ENCODE measurements around the gene DCHS1.

The DCHS1 gene

DNA sequence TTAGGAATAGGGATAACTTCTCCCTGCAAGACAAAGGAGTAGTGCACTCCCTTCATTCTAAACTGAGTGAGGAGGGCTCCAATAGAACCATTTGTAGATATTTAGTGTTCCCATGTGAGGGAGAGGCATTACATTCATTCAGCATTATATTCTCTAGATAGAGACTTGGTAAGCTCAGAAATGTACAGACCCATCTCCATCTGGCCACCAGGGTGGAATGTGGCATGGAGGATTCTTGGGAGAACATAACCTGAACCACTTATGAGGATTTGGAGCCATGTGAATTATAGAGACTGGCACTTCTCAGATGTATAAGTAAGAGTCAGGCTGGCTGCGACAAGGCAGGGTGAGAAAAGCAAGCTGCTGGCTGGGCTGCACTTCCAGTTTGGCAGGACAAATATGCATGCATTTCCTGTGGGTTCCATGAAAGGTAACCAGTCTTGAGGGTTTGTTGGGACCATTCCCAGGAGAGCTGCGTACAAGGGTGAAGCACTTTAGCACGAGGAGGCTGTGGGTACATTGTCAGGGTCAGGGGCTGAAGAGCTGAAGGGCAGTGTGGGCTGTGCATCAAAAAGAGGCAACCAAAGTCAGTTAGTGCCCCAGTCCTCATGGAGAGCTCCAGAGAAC lies 61.4 kb downstream of the DCHS1 start:
- DNase-seq (ENCODE audit: low read depth in 2 of 2): no peak

DNA sequence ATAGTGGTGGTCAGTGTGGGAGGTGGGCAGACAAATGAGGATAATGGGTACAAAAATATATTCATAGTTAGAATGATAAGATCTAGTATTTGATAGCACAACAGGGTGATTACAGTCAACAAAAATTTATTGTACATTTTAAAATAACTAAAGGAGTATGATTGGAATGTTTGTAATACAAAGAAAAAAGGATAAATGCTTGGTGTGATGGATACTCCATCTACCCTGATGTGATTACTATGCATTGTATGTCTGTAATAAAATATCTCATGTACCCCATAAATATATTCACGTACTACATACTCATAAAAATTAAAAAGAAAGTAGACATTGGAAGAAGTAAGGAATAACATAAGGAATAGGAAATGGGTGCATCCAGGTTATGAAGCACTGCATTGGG lies 67.6 kb downstream of the DCHS1 start:
- DNase-seq (ENCODE audit: low read depth in 2 of 2): no peak

DNA sequence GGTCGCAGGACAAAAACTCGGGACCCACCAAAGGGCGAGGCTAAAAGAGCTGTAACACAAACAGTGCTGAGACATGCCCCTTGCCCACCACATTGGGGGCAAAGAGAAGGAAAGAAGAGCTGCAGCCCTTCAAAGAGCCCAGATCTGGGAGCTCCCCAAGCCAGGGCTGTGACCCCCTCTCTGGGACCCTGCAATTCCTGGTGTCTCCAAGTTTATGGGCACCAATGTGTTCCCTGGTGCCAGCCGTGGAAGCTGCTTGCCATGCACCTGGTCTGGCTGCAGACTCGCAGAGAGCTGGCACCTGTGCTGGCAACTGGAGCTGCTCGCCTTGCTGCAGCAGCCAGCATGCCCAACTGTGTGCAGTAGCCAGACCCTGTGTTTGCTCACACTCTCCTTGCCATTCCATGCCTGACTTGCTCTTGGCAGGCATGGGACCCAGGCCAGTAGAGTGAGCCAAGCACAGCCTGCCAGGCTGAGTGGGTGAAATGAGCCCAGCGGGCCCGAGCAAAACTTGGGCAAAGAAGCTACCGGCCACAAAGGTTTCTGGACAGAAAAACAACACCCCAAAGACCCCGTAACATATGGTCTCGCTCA lies 68.2 kb downstream of the DCHS1 start:
- DNase-seq (ENCODE audit: low read depth in 2 of 2): no peak

DNA sequence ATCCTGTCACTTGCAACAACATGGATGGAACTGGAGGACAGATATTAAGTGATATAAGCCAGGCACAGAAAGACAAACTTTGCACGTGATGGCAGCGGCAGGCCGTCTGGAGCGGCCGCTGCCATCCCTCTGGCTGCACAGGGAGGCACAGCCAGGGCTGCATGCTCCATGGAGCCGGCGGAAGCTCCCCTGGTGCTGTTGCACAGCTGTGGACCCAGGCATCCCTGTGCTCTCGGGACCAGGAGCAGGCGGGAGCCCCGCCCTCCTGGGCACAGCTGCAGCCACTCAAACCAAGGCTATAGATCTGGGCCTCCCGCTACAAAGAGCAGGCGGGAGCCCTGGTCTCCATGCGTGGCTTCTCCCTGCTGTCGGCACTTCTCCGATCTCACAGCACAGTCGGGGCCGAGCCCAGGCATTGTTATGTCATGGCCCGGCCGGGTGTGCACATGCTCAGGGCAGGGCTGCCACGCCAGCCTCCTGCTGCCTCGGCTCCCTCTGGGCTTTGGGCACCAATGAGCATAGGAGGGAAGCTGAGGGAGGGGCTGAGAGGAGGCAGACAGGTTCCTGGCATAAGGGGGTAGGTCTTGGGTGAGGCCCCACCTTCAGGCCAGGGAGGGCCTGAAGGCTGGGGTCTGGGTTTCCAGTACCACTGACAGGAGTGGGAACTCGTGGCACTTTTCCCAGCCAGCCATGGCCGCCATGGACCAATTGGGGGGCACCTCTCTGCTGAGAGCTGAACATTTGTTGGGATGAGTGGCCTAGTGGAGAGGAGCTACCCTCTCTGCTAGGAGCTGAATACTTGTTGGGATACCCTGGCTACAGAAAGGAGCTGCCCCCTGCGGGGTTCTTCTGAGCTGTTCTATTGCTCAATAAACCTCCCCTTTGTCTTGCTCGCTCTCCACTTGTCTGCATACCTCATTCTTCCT lies 68.9 kb downstream of the DCHS1 start:
- DNase-seq (ENCODE audit: low read depth in 2 of 2): no peak

DNA sequence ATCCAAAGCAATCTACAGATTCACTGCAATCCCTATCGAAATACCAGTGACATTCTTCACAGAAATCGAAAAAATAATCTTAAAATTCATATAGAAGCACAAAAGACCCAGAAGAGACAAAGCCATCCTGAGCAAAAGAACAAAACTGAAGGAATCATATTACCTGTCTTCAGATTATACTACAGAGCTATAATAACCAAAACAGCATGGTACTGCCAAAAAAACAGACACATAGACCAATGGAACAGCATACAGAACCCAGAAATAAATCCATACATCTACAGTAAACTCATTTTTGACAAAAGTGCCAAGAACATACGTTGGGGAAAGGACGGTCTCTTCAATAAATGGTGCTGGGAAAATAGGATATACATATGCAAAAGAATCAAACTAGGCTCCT lies 71.1 kb downstream of the DCHS1 start:
- no peak for DNase-seq (ENCODE audit: low read depth in 2 of 2)

DNA sequence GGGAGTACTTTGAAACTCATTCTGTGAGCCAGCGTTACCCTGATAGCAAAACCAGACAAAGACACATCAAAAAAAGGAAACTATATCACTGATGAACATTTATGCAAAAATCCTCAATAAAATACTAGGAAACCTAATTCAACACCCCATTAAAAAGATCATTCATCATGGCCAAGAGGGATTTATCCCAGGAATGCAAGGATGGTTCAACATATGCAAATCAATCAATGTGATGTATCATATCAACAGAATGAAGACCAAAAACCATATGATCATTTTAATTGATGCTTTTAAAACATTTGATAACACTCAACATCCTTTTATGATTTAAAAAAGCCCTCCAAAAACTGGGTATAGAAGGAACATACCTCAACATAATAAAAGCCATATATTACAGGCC lies 72.0 kb downstream of the DCHS1 start:
- DNase-seq (ENCODE audit: low read depth in 2 of 2): no peak

DNA sequence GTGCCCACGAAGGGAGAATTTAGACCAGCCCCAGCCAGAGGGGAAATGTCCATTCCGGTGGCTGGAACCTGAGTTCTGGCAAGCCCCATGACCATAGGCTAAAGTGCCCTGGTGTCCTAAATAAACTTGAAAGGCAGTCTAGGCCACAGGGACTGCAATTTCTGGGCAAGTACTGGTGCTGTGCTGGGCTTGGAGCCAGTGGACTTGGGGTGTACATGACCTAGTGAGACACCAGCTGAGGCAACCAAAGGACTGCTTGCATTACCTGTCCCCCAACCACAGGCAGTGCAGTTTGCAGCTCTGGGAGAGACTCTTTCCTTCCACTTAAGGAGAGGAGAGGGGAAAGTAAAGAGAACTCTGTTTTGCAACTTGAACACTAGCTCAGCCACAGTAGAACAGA lies 75.9 kb downstream of the DCHS1 start:
- no peak for DNase-seq (ENCODE audit: low read depth in 2 of 2)

DNA sequence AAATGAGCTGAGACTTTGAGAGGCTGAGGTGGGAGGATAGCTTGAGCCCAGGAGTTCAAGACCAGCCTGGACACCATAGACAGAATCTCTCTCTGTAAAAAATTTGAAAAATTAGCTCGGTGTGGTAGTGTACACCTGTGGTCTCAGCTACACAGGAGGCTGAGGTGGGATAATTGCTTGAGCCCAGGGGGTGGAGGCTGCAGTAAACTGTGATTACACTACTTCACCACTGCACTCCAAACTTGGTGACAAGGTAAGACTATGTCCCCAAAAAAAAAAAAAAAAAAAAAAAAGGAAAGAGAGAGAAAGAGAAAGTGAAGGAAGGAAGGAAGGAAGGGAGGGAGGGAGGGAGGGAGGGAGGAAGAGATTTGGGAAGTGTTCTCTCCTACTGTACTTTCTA lies 77.5 kb downstream of the DCHS1 start:
- DNase-seq (ENCODE audit: low read depth in 2 of 2): no peak

DNA sequence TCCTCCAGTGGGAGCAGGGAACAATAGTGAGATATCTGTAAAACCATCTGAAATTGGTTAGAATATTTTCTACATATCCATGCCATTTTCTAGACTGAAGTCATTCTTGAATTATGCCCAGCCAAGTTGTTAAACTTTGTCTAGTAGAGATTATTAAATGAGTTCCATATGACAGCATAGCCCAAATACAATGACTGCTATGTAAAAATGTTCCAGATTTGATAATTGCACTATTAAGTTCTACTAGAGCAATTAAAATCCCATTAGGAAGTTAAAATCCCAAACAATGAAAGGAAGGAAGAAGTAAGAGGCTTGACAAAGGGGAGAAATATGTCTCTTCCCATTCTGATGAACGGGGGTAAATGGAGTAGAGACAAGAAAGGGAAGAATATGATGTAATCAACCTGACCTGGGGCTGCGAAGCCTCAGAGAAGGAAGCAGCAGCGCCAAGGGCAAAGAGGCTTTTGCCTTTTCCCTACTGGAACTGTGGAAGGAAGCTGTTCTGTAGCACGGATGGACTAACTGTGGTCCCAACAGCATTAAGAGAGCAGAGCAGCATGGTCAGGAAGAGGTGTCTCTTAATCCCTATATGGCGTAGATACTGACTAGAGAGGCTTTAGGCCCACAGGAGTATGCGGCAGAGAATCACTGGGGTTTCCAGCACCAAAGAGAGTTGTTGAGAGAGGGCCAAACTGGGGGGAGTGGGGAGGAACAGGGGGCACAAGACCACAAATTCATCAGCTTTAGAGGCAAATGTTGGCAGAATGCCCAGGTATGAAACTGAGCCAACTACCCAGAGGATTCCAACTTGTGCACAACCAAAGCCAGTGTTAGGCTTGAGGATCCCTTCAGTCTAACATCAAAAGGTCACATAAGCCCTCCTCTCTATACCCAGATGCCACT lies 78.9 kb downstream of the DCHS1 start:
- DNase-seq (ENCODE audit: low read depth in 2 of 2): no peak

DNA sequence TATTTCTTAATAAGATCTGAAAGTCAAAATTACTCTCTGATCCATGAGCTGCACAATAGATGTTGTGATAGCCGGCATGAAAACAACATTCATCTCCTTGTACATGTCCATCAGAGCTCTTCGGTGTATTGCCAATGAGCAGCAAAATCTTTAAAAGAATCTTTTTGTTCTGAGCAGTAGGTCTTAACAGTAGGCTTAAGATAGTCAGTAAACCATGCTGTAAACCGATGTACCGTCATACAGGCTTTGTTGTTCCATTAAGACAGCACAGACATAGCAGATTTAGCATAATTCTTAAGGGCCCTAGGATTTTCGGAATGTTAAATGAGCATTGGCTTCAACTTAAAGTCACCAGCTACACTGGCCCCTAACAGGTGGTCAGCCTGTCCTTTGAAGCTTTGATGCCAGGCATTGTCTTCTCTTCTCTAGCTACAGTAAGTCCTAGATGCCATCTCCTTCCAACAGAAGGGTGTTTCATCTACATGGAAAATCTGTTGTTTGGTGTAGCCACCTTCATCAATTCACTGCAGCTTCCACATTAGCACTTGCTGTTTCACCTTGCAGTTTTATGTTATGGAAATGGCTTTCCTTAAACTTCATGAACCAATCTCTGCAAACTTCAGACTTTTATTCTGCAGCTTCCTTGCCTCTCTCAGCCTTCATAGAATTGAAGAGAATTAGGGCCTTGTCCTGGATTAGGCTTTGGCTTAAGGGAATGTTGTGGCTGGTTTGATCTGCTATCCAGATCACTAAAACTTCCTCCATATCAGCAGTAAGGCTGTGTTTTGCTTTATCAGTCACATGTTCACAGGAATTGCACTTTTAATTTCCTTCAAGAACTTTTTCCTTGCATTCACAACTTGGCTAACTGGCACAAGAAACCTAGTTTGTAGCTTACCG lies 80.5 kb downstream of the DCHS1 start:
- no peak for DNase-seq (ENCODE audit: low read depth in 2 of 2)

DNA sequence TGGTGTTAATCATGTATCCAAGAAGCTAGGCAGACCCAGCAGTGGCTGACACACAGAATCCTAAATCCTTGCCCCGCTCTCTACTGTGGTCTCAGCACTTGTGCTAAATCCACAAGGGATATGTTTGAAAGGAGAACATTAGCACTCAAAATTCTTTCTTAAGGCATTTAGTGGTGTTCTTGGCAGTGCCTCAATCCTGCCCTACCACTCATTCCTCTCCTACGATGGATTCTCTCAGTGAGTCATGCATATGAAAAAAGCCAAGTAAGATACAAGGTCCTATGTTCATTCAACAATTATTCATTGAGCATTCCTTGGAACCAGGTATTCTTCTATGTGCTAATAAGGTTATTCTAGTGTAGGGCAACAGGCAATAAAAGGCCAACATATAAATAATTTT lies 83.4 kb downstream of the DCHS1 start:
- no peak for DNase-seq (ENCODE audit: low read depth in 2 of 2)

DNA sequence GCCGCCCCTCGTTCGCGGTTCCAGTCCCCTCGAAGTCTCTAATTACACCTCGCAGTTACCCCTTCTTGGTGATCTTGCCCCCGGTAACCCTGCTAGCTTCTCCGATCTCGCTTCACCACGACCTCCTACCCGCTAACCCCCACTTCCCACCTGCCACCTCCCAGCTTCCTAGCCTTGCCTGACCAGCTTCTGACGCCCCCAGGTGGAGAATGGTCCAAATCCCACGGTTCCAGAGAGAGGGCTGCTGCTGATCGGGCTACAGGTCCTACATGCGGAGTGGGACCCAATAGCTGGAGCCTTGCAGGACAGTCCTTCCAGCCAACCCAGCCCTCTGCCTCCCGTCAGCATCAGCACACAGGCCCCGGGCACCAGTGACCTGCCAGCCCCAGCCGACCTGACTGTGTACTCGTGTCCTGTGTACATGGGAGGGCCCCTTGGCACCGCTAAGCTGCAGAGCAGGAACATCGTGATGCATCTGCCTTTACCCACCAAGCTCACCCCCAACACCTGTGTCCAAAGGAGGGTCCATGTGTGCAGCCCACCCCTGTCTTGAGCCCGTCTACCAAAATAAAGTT lies 84.1 kb downstream of the DCHS1 start:
- DNase-seq (ENCODE audit: low read depth in 2 of 2): no peak

All from stimulated activated CD8-positive, alpha-beta memory T cell treated with anti-CD3 and anti-CD28 coated beads, Interleukin-7, amount 100 ng/mL, for 1 hour (primary cell).